Muscle of back (tissue), 13 donors: ENCODE results near the gene MRTFB. TPM values are rescaled to one million over a fixed set of nuclear protein-coding genes. Genes with fewer than 3 reads are reported as not detected.
"Not testable (repeated sequence)": the region's sequence is repeated elsewhere in the genome, so short reads cannot be mapped to it uniquely, and the experiment has no call there.

Experiments
- DNase-seq, 3 donors: peaks; one replicate each; pipeline versions ENCODE4 v3.0.0 to v3.0.0-alpha.2; 2013
- long read RNA-seq, 9 donors: transcript quantifications; one replicate each; lab custom pipeline, GENCODE V29; 2026
- polyA plus RNA-seq, 10 donors: library from polyadenylated mRNA; unstranded; fragments of 120-200 nt; gene quantifications; one replicate each; pipeline ENCODE4 v1.2.1, GENCODE V29; 2013; ENCODE audit not compliant: insufficient read length in 10 of 10

Gene MRTFB, protein sequence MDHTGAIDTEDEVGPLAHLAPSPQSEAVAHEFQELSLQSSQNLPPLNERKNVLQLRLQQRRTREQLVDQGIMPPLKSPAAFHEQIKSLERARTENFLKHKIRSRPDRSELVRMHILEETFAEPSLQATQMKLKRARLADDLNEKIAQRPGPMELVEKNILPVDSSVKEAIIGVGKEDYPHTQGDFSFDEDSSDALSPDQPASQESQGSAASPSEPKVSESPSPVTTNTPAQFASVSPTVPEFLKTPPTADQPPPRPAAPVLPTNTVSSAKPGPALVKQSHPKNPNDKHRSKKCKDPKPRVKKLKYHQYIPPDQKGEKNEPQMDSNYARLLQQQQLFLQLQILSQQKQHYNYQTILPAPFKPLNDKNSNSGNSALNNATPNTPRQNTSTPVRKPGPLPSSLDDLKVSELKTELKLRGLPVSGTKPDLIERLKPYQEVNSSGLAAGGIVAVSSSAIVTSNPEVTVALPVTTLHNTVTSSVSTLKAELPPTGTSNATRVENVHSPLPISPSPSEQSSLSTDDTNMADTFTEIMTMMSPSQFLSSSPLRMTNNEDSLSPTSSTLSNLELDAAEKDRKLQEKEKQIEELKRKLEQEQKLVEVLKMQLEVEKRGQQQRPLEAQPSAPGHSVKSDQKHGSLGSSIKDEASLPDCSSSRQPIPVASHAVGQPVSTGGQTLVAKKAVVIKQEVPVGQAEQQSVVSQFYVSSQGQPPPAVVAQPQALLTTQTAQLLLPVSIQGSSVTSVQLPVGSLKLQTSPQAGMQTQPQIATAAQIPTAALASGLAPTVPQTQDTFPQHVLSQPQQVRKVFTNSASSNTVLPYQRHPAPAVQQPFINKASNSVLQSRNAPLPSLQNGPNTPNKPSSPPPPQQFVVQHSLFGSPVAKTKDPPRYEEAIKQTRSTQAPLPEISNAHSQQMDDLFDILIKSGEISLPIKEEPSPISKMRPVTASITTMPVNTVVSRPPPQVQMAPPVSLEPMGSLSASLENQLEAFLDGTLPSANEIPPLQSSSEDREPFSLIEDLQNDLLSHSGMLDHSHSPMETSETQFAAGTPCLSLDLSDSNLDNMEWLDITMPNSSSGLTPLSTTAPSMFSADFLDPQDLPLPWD
- polyA plus RNA-seq, result 10 to 100 TPM; 15.1 to 24.3 (median 21.1) TPM
- long read RNA-seq, donor 1, full-length matches to known transcripts, result 1 of 1 reads
- long read RNA-seq, donor 1, partial matches to known transcripts, result 0 of 1 reads
- long read RNA-seq, donor 1, other reads (novel, unspliced or antisense), result 0 of 1 reads
- long read RNA-seq, donor 2, result 0 reads
- long read RNA-seq, donor 3, result 0 reads
- long read RNA-seq, donor 4, result 0 reads
- long read RNA-seq, donor 5, full-length matches to known transcripts, result 2 of 2 reads
- long read RNA-seq, donor 5, partial matches to known transcripts, result 0 of 2 reads
- long read RNA-seq, donor 5, other reads (novel, unspliced or antisense), result 0 of 2 reads
- long read RNA-seq, donor 6, full-length matches to known transcripts, result 1 of 1 reads
- long read RNA-seq, donor 6, partial matches to known transcripts, result 0 of 1 reads
- long read RNA-seq, donor 6, other reads (novel, unspliced or antisense), result 0 of 1 reads
- long read RNA-seq, donor 7, result 0 reads
- long read RNA-seq, donor 8, full-length matches to known transcripts, result 1 of 1 reads
- long read RNA-seq, donor 8, partial matches to known transcripts, result 0 of 1 reads
- long read RNA-seq, donor 8, other reads (novel, unspliced or antisense), result 0 of 1 reads
- long read RNA-seq, donor 9, result 0 reads

DNA sequence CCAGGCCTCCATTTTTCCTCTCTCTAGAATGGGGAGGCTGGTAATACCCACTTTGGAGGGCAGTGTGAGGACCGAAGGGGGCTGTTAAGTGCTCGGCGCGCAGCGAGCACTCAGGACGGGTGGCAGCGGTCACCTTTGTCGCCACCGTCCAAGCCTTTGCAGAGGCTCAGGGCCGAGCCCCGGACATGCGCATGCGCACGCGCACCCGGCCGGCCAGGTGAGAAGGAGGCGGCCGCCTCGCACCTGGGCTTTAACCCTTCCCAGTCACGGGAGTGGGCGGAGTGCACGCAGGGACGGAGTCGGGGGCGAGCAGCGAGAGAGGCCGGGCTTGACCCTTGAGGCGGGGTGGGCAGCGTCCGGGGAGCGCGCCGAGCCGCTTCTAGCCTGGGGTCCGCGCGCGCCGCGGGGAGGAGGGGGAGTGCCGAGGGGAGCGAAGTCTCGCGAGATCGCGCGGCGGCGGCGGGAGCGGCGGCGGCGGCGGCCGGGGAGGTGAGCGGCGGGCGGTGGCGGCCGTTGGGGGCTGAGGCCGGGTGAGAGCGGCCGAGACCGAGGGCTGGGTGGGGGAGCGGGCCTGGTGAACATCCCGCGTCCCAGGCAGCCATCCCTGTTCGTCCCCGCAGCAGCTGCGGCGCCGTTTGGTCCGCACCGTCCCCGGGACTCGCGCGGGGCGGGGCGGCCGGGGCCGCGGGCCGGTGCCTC lies at the start of gene MRTFB:
Gene MRTFB (plus strand): TSS at position 443 of the 699 bp plus-strand sequence. CDS start 69,288 bp downstream, outside the sequence.
- peak; percentile 62 to 91 (median 77) for DNase-seq

DNA sequence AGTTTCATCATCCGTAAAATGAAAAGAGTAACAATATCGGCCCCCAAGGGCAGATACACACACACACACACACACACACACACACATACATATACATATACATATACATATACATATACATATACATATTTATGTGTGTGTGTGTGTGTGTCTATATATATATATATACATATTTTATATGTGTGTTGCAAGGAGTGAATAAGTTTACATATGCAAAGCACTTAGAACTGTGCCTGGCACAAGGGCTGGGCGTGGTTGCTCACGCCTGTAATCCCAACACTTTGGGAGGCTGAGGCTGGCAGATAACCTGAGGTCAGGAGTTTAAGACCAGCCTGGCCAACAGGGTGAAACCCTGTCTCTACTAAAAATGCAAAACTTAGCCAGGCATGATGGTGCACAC lies 47.6 kb upstream of the MRTFB start:
- not testable (repeated sequence) for DNase-seq

DNA sequence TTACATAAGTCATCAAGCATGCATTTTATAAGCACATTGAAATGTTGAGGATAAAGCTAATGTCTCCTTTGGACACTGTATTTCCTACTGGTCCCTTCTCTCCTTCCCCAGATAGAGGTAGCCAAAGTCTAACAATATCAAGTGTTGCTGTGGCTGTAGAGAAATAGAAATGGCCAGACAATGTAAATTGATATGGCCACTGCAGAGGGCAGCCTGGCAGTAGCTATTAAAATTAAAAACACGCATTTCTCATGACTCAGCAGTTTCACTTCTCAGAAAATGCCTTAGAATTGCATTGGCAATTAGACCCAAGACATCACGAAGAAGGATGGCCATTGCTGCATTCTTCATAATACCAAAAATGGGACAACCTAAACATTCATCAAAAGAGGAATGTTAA lies 46.8 kb upstream of the MRTFB start:
- DNase-seq, result no peak

DNA sequence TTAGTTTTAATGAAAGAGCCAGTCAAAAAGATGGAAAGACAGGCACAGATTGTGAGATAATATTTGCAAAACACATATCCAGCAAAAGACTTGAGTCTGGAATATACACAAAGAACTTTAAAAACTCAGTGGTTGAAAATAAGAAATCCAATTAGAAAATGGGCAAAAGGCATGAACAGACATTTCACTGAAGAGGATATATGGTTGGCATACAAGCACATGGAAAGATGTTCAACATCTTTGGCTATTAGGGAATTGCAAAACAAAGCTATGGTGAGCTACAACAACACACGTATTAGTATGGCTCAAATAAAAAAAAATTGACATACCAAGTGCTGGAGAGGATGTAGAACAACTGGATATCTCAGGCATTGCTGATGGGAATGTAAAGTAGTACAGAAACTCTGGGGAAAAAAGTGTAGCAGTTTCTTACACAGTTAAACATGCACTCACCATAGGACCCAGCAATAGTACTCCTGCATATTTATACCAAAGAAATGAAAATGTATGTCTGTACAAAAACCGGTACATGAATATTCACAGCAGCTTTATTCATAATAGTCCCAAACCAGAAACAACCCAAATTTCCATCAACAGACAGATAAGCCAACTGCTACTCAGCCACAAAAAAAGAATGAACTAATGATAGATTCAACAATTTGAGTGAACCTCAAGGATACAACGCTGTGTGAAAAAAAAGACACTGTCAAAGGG lies 44.4 kb upstream of the MRTFB start:
- DNase-seq, result no peak

DNA sequence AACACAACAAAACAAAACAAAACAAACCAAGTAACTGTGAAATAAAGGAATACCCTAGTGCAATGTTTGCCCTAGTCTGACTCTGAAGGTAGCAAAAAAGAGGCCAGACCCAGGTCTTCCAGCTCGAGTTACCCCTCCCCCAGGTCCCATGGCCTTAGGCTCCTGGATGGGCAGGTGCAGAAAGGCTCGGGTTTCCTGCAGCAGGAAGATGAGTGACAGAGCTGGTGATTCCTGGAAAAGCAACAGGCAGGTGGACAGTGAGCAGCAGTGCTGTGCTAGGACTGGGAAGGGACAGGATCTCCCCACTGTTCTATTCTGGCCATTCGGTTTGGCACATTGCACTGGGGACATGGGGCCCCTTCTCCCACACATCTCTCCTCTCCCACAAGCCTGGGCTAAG lies 42.9 kb upstream of the MRTFB start:
- peak in 1 of 3 donors; percentile 27 for DNase-seq

DNA sequence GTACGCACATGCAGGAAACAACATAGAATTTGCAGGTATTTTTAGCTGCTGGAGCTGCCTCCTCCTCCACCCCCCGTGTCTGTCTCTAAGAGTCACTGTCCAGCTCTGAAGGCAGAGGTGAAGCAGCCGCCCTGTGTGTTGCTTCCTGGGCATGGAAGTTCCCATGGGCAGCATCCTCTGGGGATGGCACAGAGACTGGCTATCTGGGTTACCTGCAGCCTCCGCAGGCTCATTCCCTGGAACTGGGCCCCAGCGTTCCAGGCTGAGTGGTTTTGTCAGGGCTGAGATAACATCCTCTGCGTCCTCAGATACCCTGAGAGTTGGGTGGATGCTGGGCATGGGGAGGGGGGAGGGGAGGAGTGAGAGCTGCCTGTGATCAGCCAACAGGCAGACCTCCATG lies 41.5 kb upstream of the MRTFB start:
- DNase-seq, result no peak

GRCh38 chr16:14035092-14035491 lies 36.0 kb upstream of the MRTFB start:
- DNase-seq, result no peak

- no peak for DNase-seq
Observed at GRCh38 chr16:14036889-14037288, 34.2 kb upstream of the MRTFB start.

GRCh38 chr16:14037960-14038359 lies 33.2 kb upstream of the MRTFB start:
- no peak for DNase-seq

- DNase-seq, result no peak
Observed at GRCh38 chr16:14041164-14041563, 30.0 kb upstream of the MRTFB start.

- peak in 1 of 3 donors; percentile 42 for DNase-seq
Observed at GRCh38 chr16:14042706-14043105, 28.4 kb upstream of the MRTFB start.

GRCh38 chr16:14043278-14043677 lies 27.8 kb upstream of the MRTFB start:
- peak in 1 of 3 donors; percentile 26 for DNase-seq

GRCh38 chr16:14043793-14044192 lies 27.3 kb upstream of the MRTFB start:
- DNase-seq, result no peak

GRCh38 chr16:14047121-14047859 lies 23.8 kb upstream of the MRTFB start:
- DNase-seq, result not testable (repeated sequence)

DNA sequence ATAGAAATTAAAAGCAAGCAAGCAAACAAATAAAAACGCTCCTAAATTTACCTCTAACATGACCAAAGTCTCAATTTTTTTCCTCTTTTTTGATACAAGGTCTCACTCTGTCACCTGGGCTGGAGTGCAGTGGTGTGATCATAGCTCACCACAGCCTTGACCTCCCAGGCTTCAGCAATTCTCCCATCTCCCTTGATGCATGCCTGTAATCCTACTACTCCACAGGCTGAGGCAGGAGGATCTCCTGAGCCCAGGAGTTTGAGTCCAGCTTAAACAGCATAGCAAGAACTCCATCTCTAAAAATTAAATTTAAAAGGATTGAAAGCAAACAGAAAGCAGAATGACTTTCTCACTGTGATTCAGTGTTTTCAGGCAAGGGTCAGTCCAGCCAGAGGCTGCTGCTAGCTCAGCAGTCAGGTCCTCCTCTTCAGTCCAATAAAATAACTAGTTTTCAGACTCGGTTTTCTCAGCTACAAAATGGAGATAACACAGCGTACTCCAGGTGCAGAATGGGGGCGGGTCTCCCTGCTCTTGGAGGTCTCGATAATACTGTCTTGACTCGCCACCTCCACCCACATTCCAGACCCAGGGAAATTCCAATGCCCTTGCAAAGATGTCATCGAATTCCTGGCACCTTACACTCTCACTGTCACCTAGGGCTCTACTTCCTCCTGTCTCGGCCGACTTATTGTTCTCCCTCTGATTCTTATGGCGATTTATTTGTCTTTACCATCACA lies 20.7 kb upstream of the MRTFB start:
- DNase-seq, result no peak

DNA sequence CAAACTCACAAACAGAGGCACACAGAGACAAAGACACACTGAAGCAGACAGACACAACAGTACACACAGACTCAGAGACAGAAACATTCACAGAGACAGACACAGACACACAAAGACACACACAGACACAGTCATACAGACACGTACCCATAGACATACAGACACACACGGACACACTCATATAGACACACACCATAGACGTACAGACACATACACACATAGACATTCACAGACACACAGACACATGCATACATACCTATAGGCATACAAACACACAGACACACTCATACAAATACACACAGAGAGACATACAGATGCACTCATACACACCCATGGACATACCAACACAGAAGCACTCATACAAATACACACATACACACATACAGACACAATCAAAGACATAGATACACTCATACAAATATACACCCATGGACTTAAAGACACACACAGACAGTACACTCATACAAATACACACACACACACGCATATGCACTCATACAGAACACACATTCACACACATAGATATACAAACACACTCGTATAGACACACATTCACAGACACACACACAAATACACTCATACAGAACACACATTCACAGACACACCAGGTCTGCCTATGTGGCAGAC lies 19.9 kb upstream of the MRTFB start:
- DNase-seq, result no peak

GRCh38 chr16:14056970-14057369 lies 14.1 kb upstream of the MRTFB start:
- peak in 1 of 3 donors; percentile 9 for DNase-seq
